ENCODE data around the gene MUC5B.

DNA sequence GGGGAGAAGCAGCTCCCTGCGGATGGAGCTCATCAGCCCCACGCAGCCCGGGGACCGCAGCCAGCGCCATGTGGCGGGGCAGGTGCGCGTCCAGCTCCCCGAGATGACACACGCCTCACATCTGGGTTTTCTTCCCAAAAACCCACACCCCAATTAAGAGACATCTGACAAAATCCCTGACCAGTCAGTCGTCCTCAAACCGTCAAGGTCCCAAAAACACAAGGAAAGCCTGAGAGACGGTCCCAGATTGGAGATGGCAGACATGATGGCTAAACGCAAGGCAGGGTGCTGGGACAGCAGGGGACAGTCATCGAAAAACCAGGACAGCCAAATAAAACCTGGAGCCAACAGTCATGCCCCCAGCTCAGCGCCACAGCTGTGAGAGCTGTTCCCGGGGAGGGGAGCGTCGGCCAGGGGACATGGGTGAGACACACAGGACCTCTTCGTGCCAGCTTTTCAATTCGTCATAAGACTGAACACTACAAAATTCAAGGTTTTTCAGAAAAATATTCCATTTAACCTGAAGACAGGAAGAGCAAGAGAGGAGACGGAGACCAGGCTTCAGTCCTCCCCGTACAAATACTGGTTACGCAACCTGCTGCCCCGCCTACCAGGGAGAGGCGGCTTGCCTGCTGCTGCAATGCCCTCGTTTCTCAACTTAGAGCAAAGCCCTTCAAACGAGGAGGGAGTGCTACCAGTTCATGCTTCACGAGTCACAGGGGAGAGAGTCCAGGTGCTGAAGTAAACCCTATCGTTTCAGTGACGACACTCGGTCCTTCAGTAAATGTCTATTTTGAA lies 76.0 kb downstream of the MUC5B start:
- TF ChIP-seq POLR2AphosphoS5 (IDR thresholded peaks at IDR 0.05; ENCODE audit: low read depth, low read length) (no peak), POU2F2 (IDR thresholded peaks at IDR 0.05; ENCODE audit: low read depth, low read length) (no peak), TAF1 (IDR thresholded peaks at IDR 0.05; ENCODE audit: low read depth, low read length) (no peak)
